ENCODE measurements around the gene PCBP3.

PCBP3 gene

DNA sequence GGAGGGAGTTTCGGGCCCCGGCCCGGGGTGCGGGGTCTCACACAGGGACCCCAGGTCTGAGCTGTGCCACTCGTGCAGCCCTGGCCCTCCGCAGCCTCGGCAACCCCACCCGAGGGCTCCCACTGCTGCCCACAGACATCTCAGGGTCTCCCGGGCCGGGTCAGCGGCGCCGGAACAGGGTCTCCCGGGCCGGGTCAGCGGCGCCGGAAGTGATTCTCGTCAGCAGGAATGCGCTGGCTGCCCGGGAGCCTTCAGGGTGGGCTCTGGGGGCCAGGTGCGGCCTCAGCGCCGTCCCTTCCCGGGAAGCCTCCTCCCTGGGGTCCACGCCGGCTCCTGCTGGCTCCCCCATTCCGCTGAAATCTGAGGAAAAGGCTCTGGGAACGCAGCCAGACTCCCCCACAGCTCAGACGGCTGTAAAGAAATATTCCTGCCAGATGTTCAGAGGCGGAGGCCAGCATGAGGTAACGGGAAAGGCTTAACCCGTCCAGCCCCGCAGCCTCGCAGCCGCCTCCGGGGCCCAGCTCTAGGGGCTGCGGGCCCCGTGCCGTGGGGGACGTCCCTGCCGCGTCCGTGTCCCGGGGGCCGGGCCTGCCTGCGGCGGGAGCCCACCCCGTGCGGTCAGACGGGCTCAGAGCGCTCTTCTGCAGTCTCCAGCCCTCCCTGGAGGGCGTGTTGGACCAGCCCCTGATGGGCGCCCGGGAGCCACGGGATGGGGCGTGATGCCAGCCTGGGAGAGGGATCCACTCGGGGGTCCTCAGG, 329.4 kb downstream of the PCBP3 start:
- TF ChIP-seq, protein P1, sequence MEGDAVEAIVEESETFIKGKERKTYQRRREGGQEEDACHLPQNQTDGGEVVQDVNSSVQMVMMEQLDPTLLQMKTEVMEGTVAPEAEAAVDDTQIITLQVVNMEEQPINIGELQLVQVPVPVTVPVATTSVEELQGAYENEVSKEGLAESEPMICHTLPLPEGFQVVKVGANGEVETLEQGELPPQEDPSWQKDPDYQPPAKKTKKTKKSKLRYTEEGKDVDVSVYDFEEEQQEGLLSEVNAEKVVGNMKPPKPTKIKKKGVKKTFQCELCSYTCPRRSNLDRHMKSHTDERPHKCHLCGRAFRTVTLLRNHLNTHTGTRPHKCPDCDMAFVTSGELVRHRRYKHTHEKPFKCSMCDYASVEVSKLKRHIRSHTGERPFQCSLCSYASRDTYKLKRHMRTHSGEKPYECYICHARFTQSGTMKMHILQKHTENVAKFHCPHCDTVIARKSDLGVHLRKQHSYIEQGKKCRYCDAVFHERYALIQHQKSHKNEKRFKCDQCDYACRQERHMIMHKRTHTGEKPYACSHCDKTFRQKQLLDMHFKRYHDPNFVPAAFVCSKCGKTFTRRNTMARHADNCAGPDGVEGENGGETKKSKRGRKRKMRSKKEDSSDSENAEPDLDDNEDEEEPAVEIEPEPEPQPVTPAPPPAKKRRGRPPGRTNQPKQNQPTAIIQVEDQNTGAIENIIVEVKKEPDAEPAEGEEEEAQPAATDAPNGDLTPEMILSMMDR (IDR thresholded peaks at IDR 0.05; ENCODE audit: insufficient read depth, low read length, poor library complexity, severe bottlenecking) = no peak
- no peaks in the 10 kb centered on the region for H3K9me2 ChIP-seq (replicated peaks; ENCODE audit: insufficient read depth, low read length)
- no peaks in the 10 kb centered on the region for H4K20me1 ChIP-seq (ENCODE audit: low read depth, low read length)
- no peak overlapping the region for H2AFZ ChIP-seq (ENCODE audit: low read depth, low read length, severe bottlenecking)
- H3K36me3 ChIP-seq (ENCODE audit: low read length) = no peaks in the 10 kb centered on the region
- H3K9ac ChIP-seq (ENCODE audit: low read length) = no peak overlapping the region
- no peaks in the 10 kb centered on the region for H3K27me3 ChIP-seq (ENCODE audit: low read length)
- H3K4me3 ChIP-seq (ENCODE audit: insufficient read depth, low read length, poor library complexity, severe bottlenecking) = no peak overlapping the region
- H3K4me2 ChIP-seq (ENCODE audit: low read depth, low read length, poor library complexity, severe bottlenecking) = no peak overlapping the region
- H3K9me3 ChIP-seq (ENCODE audit: insufficient read depth, low read length) = no peaks in the 10 kb centered on the region
- H3F3A ChIP-seq (ENCODE audit: insufficient read depth) = no peaks in the 10 kb centered on the region
- H3K79me2 ChIP-seq (ENCODE audit: insufficient read depth, low read length) = no peaks in the 10 kb centered on the region
- no peak overlapping the region for H3K27ac ChIP-seq (ENCODE audit: low read depth, low read length)

- no peak overlapping the region for H3K4me3 ChIP-seq (ENCODE audit: insufficient read depth, low read length, poor library complexity, severe bottlenecking)
- H3K36me3 ChIP-seq (ENCODE audit: low read length) = no peaks in the 10 kb centered on the region
- H3K79me2 ChIP-seq (ENCODE audit: insufficient read depth, low read length) = no peaks in the 10 kb centered on the region
- H4K20me1 ChIP-seq (ENCODE audit: low read depth, low read length) = no peaks in the 10 kb centered on the region
- H3K4me2 ChIP-seq (ENCODE audit: low read depth, low read length, poor library complexity, severe bottlenecking) = no peak overlapping the region
- no peak overlapping the region for H2AFZ ChIP-seq (ENCODE audit: low read depth, low read length, severe bottlenecking)
- no peaks in the 10 kb centered on the region for H3F3A ChIP-seq (ENCODE audit: insufficient read depth)
- no peaks in the 10 kb centered on the region for H3K27me3 ChIP-seq (ENCODE audit: low read length)
- no peaks in the 10 kb centered on the region for H3K9me2 ChIP-seq (replicated peaks; ENCODE audit: insufficient read depth, low read length)
- TF ChIP-seq, protein P1 (IDR thresholded peaks at IDR 0.05; ENCODE audit: insufficient read depth, low read length, poor library complexity, severe bottlenecking) = no peak
- TF ChIP-seq EZH2phosphoT487 (conservative IDR thresholded peaks at IDR 0.05; ENCODE audit: low read length) = no peak
- no peak overlapping the region for H3K27ac ChIP-seq (ENCODE audit: low read depth, low read length)
- no peak overlapping the region for H3K9ac ChIP-seq (ENCODE audit: low read length)
- H3K9me3 ChIP-seq (ENCODE audit: insufficient read depth, low read length) = no peaks in the 10 kb centered on the region
Measured at GRCh38 chr21:45973475-45974072, 330.0 kb downstream of the PCBP3 start.

- H3K4me3 ChIP-seq (ENCODE audit: insufficient read depth, low read length, poor library complexity, severe bottlenecking) = no peak overlapping the region
Measured at GRCh38 chr21:45974073-45975019, 330.8 kb downstream of the PCBP3 start.

More at GRCh38 chr21:45974073-45975019, 330.8 kb downstream of the PCBP3 start:
- Histone ChIP-seq H4K20me1 (ENCODE audit: low read depth, low read length) (no peaks in the 10 kb centered on the region), H3K4me2 (ENCODE audit: low read depth, low read length, poor library complexity, severe bottlenecking) (no peak overlapping the region), H3K79me2 (ENCODE audit: insufficient read depth, low read length) (no peaks in the 10 kb centered on the region), H3K9me3 (ENCODE audit: insufficient read depth, low read length) (no peaks in the 10 kb centered on the region), H3F3A (ENCODE audit: insufficient read depth) (no peaks in the 10 kb centered on the region), H3K9ac (ENCODE audit: low read length) (no peak overlapping the region), H3K27ac (ENCODE audit: low read depth, low read length) (no peak overlapping the region), H3K36me3 (ENCODE audit: low read length) (no peaks in the 10 kb centered on the region), H2AFZ (ENCODE audit: low read depth, low read length, severe bottlenecking) (no peak overlapping the region), H3K9me2 (replicated peaks; ENCODE audit: insufficient read depth, low read length) (no peaks in the 10 kb centered on the region), H3K27me3 (ENCODE audit: low read length) (no peaks in the 10 kb centered on the region)
- no peak for TF ChIP-seq EZH2phosphoT487 (conservative IDR thresholded peaks at IDR 0.05; ENCODE audit: low read length)
- TF ChIP-seq, protein P1 (IDR thresholded peaks at IDR 0.05; ENCODE audit: insufficient read depth, low read length, poor library complexity, severe bottlenecking) = no peak

Data from SU-DHL-6 (cell line).